Glutamatergic neuron (in vitro differentiated cells): ENCODE results near the gene EPC2. TPM values are rescaled to one million over a fixed set of nuclear protein-coding genes. Genes with fewer than 3 reads are reported as not detected.

Experiments used
- DNase-seq: peaks from one replicate; pipeline ENCODE4 v3.0.0; 2022
- H3K27ac Mint-ChIP-seq: one replicate; pipeline ENCODE4 v1.8.0; 2020; ENCODE audit warnings: mild to moderate bottlenecking, mixed read lengths, inconsistent platforms; ENCODE audit not compliant: unreplicated experiment
- H3K27me3 Mint-ChIP-seq: one replicate; pipeline ENCODE4 v1.8.0; 2020; ENCODE audit warnings: mild to moderate bottlenecking, moderate library complexity, mixed read lengths, inconsistent platforms; ENCODE audit not compliant: unreplicated experiment
- H3K36me3 Mint-ChIP-seq: one replicate; pipeline ENCODE4 v1.8.0; 2020; ENCODE audit warnings: mild to moderate bottlenecking, mixed read lengths, inconsistent platforms; ENCODE audit not compliant: unreplicated experiment
- H3K4me1 Mint-ChIP-seq: one replicate; pipeline ENCODE4 v1.8.0; 2020; ENCODE audit warnings: mild to moderate bottlenecking, low read depth, mixed read lengths, inconsistent platforms; ENCODE audit not compliant: unreplicated experiment
- H3K4me3 Mint-ChIP-seq: one replicate; pipeline ENCODE4 v1.8.0; 2020; ENCODE audit warnings: mild to moderate bottlenecking, mixed read lengths, inconsistent platforms; ENCODE audit not compliant: unreplicated experiment
- H3K9me3 Mint-ChIP-seq: one replicate; pipeline ENCODE4 v1.8.0; 2020; ENCODE audit warnings: mild to moderate bottlenecking, moderate library complexity, mixed read lengths, inconsistent platforms; ENCODE audit not compliant: unreplicated experiment
- total RNA-seq: library from RNA; stranded (reverse); fragmentation: NEBNext Ultra II Directional; extraction: Animal tissue kit (Norgen Biotek cat#: 25700); gene quantifications from one replicate; pipeline ENCODE4 v1.2.1, GENCODE V29; 2021; ENCODE audit not compliant: unreplicated experiment
- TF ChIP-seq, protein P1 (sequence below): fragments of 200-600 bp; sonication (generic); IDR thresholded peaks from one replicate; pipeline ENCODE4 v1.5.0; 2021; ENCODE audit not compliant: partially characterized antibody, unreplicated experiment

The EPC2 gene
- total RNA-seq, 1 donor from 2014 or later = 40.9 TPM

DNA sequence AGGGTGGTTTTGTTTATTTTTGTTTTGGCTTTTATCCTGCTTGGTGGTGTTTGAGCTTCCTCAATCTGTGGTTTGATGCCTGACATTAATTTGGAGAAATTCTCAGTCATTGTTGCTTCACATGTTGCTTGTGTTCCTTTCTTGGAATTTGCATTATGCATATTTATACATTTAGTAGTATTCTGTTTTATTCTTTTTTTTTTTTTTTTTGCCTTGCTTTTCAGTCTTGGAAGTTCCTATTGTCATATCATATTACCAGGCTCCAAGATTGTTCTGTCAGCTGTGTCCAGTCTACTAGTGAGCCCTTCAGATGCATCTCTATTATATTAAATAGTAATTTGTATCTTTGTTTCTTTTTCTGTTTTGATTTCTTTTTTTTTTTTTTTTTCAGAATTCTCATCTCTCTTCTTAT lies 77.0 kb downstream of the EPC2 start:
- Mint-ChIP-seq H3K27me3 (peaks cover 2% of the 10 kb centered on the region), H3K36me3 (peaks cover 21% of the 10 kb centered on the region), H3K4me1 (peaks cover 27% of the 10 kb centered on the region), H3K27ac (no peak overlapping the region), H3K9me3 (no peaks in the 10 kb centered on the region), H3K4me3 (no peak overlapping the region)
- no peak for DNase-seq
- TF ChIP-seq, protein P1, sequence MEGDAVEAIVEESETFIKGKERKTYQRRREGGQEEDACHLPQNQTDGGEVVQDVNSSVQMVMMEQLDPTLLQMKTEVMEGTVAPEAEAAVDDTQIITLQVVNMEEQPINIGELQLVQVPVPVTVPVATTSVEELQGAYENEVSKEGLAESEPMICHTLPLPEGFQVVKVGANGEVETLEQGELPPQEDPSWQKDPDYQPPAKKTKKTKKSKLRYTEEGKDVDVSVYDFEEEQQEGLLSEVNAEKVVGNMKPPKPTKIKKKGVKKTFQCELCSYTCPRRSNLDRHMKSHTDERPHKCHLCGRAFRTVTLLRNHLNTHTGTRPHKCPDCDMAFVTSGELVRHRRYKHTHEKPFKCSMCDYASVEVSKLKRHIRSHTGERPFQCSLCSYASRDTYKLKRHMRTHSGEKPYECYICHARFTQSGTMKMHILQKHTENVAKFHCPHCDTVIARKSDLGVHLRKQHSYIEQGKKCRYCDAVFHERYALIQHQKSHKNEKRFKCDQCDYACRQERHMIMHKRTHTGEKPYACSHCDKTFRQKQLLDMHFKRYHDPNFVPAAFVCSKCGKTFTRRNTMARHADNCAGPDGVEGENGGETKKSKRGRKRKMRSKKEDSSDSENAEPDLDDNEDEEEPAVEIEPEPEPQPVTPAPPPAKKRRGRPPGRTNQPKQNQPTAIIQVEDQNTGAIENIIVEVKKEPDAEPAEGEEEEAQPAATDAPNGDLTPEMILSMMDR = no peak

DNA sequence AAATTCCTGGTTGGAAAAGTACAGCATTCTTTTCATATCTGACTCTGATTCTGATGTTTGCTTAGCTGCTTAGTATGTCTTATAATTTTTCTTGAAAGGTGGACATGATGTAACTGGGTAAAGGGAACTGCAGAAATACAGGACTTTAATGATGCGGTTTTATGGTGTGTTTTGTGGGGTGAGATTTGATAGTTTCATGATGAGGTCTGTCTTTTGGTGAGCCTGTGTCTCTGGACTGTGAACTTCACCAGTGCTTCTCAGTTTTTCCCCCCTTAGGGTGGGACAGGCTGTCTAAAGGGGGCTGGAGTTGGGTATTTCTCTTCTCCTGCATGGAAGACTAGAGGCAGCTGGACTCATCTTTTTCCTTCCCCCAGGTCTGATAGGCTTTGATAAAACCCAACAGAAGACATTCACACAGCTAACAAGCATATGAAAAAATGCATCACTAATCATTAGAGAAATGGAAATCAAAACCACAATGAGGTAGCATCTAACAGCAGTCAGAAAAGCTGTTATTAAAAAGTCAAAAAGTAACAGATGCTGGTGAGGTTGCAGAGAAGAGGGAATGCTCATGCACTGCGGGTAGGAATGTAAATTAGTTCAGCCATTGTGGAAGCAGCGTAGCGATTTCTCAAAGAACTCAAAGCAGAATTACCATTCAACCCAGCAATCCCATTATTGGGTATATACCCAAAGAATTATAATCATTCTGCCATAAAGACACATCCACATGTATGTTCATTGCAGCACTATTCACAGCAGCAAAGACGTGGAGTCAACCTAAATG lies 77.6 kb downstream of the EPC2 start:
- H3K27ac Mint-ChIP-seq = peak overlapping the region; percentile 86
- no peak overlapping the region for H3K4me3 Mint-ChIP-seq
- H3K9me3 Mint-ChIP-seq = no peaks in the 10 kb centered on the region
- H3K36me3 Mint-ChIP-seq = peaks cover 16% of the 10 kb centered on the region
- peaks cover 2% of the 10 kb centered on the region for H3K27me3 Mint-ChIP-seq
- H3K4me1 Mint-ChIP-seq = peaks cover 27% of the 10 kb centered on the region
- no peak for DNase-seq
- TF ChIP-seq, protein P1 = no peak

DNA sequence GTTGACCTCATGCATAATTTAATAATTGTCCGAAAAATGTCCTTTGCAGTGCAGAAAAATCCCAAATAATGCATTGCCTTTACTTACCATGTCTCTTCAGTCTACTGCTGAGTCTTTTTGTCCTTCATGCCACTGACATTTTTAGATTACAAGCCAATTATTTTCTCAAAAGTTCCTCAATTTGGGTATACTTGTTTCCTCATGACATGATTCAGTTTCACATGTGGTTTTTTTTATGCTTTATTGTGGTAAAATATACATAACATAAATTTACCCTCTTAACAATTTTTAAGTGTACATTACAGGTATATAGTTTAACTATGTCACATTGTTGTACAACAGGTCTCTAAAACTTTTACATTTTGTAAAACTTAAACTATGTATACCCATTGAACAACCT lies 81.0 kb downstream of the EPC2 start:
- Mint-ChIP-seq H3K27ac (no peak overlapping the region), H3K4me1 (peaks cover 25% of the 10 kb centered on the region), H3K4me3 (no peak overlapping the region), H3K27me3 (no peaks in the 10 kb centered on the region), H3K9me3 (no peaks in the 10 kb centered on the region), H3K36me3 (no peaks in the 10 kb centered on the region)
- TF ChIP-seq, protein P1 = no peak
- no peak for DNase-seq

DNA sequence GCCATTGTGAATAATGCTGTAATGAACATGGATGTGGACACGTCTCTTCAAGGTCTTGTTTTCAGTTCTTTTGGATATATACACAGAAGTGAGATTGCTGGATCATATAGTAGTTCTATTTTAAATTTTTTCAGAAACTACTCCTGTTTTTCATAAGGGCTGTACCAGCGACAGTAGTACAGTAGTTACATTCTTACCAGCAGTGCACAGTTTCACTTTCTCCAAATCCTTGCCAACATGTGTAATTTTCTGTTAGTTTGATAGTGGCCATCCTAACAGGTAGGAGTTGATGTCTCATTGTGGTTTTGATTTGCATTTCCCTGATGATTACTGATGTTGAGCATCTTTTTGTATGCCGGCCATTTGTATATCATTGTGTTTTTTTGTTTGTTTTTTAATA lies 81.7 kb downstream of the EPC2 start:
- DNase-seq = no peak
- TF ChIP-seq, protein P1 = no peak
- no peaks in the 10 kb centered on the region for H3K27me3 Mint-ChIP-seq
- H3K9me3 Mint-ChIP-seq = no peaks in the 10 kb centered on the region
- no peak overlapping the region for H3K4me3 Mint-ChIP-seq
- H3K4me1 Mint-ChIP-seq = peaks cover 18% of the 10 kb centered on the region
- H3K27ac Mint-ChIP-seq = no peak overlapping the region
- H3K36me3 Mint-ChIP-seq = no peaks in the 10 kb centered on the region

DNA sequence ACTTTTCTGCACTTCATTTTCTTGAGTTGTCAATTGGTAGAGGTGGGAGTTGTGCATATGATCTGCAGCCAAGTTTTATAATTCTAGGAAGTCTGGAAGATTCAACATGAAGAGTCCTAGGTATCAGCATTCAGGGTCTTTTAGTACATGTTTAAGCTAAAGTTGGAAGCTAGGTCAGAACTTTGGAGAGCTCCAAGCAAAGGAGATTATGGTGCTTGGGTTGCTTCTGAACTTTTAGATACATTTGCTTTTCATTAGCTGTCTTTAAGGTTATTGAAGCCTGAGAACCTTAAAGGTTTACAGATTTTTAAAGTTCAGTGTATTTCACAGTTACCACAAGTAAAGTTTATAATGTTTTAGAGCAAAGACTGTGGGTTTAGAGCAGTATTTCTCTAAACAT lies 85.5 kb downstream of the EPC2 start:
- Mint-ChIP-seq H3K27ac (no peak overlapping the region), H3K4me3 (no peak overlapping the region), H3K9me3 (peaks cover 2% of the 10 kb centered on the region), H3K4me1 (no peaks in the 10 kb centered on the region), H3K27me3 (no peaks in the 10 kb centered on the region), H3K36me3 (no peaks in the 10 kb centered on the region)
- DNase-seq = no peak
- TF ChIP-seq, protein P1 = no peak
